HepG2 (cell line): ENCODE results near the gene MIEF2. TPM values are rescaled to one million over a fixed set of nuclear protein-coding genes. Genes with fewer than 3 reads are reported as not detected.

ENCODE experiments used
- ATAC-seq: fragments of 200-7000 bp; cut with Tn5 transposase; 3 replicates; pipeline ENCODE4 v1.9.1; 2020; ENCODE audit warnings: mild to moderate bottlenecking, moderate library complexity
- BruUV-seq: library from RNA; stranded (reverse); fragments of 400-500 nt; replicated peaks from 2 replicates; lab custom pipeline; 2021; lab: Mats Ljungman, UMichigan
- CTCF ChIA-PET: fragments of 300-600 bp; formaldehyde crosslinking; extraction: SDS; loops from one replicate; lab custom pipeline; 2021; ENCODE audit warnings: low total read pairs, inconsistent platforms, low intra/inter-chr PET ratio; lab: Yijun Ruan, JAX
- POLR2A ChIA-PET: fragments of 350-600 bp; sonication (Branson Sonifier 250); formaldehyde crosslinking; loops from one replicate; lab custom pipeline; 2020; ENCODE audit warnings: antibody characterized with exemption, inconsistent platforms; lab: Yijun Ruan, JAX
- DNase-seq: peaks from one replicate; pipeline ENCODE4 v3.0.0-alpha.2; 2015; ENCODE audit warnings: low spot score
- FAIRE-seq: peaks from 3 replicates; lab custom pipeline; 2011; peaks lifted over from hg19 to GRCh38; lab: Jason Lieb, UNC
- H2AFZ ChIP-seq: one replicate; pipeline ENCODE4 v1.6.1; 2011; ENCODE audit warnings: low read length, inconsistent platforms
- H3K27ac ChIP-seq: fragments of 300-600 bp; 3 replicates; pipeline ENCODE4 v1.8.0; 2011; ENCODE audit warnings: mixed run types, mild to moderate bottlenecking, mixed read lengths, low read length, inconsistent platforms; ENCODE audit not compliant: insufficient read depth; ENCODE audit errors: extremely low read length
- H3K27me3 ChIP-seq, 2 experiments: fragments of 200-600 bp in 1 of 2; 2 replicates in 1 of 2; 3 replicates in 1 of 2; pipeline versions ENCODE4 v1.6.0 to v1.8.0; 2011; ENCODE audit warnings: low read length in 2 of 2, mild to moderate bottlenecking in 2 of 2, moderate library complexity in 2 of 2, inconsistent platforms in 1 of 2; ENCODE audit not compliant: insufficient read depth in 2 of 2, control insufficient read depth in 1 of 2
- H3K36me3 ChIP-seq, 2 experiments: fragments of 200-600 bp in 1 of 2; replicated peaks in 1 of 2; 2 replicates in 1 of 2; 3 replicates in 1 of 2; pipeline versions ENCODE4 v1.5.1 to v1.8.0; 2011; ENCODE audit warnings: low read length in 2 of 2, inconsistent platforms in 1 of 2; ENCODE audit not compliant: insufficient read depth in 2 of 2, control insufficient read depth in 1 of 2
- H3K4me1 ChIP-seq: 2 replicates; pipeline ENCODE4 v1.5.1; 2012; ENCODE audit warnings: low read length, inconsistent platforms; ENCODE audit not compliant: insufficient read depth
- H3K4me2 ChIP-seq: 2 replicates; pipeline ENCODE4 v1.6.0; 2011; ENCODE audit warnings: low read depth, low read length, inconsistent platforms
- H3K4me3 ChIP-seq, 3 experiments: fragments of 200-600 bp in 1 of 3; sonication (generic), shearing (Covaris generic) in 1 of 3; replicated peaks in 1 of 3; 2 replicates each; pipeline ENCODE4 v1.5.1; 2011 to 2016; ENCODE audit warnings: low read length in 3 of 3, inconsistent platforms in 2 of 3, low read depth in 2 of 3, mild to moderate bottlenecking in 2 of 3, control low read depth in 1 of 3, mixed read lengths in 1 of 3; ENCODE audit not compliant: insufficient read depth in 1 of 3
- H3K79me2 ChIP-seq: one replicate; pipeline ENCODE4 v1.6.1; 2011; ENCODE audit warnings: low read length, inconsistent platforms; ENCODE audit not compliant: insufficient read depth
- H3K9ac ChIP-seq: 2 replicates; pipeline ENCODE4 v1.6.0; 2011; ENCODE audit warnings: mild to moderate bottlenecking, low read depth, low read length, inconsistent platforms; ENCODE audit not compliant: insufficient read depth
- H3K9me3 ChIP-seq: 2 replicates; pipeline ENCODE4 v1.5.1; 2012; ENCODE audit warnings: mild to moderate bottlenecking, low read length
- H4K20me1 ChIP-seq: 2 replicates; pipeline ENCODE4 v1.6.0; 2011; ENCODE audit warnings: inconsistent platforms, mild to moderate bottlenecking, low read length, moderate library complexity; ENCODE audit not compliant: insufficient read depth
- ARID5B ChIP-seq: IDR thresholded peaks from 2 replicates; pipeline ENCODE4 v1.4.0; 2020; ENCODE audit warnings: mild to moderate bottlenecking, missing genetic modification reagents
- BCL3 ChIP-seq: sonication (generic); formaldehyde crosslinking; IDR thresholded peaks from 2 replicates; pipeline ENCODE4 v1.5.1; 2020; ENCODE audit warnings: mild to moderate bottlenecking, missing genetic modification reagents, moderate library complexity
- EED ChIP-seq: sonication (generic); formaldehyde crosslinking; IDR thresholded peaks from 2 replicates; pipeline ENCODE4 v1.5.0; 2020; ENCODE audit warnings: mild to moderate bottlenecking, missing genetic modification reagents
- GPBP1L1 ChIP-seq: sonication (generic); formaldehyde crosslinking; IDR thresholded peaks from 2 replicates; pipeline ENCODE4 v1.5.0; 2020; ENCODE audit warnings: mild to moderate bottlenecking, missing genetic modification reagents
- MAX ChIP-seq: IDR thresholded peaks from 2 replicates; pipeline ENCODE4 v1.6.1; 2012; ENCODE audit warnings: inconsistent platforms
- RNF2 ChIP-seq: fragments of 450-650 bp; conservative IDR thresholded peaks from 2 replicates; pipeline ENCODE4 v1.6.1; 2016; ENCODE audit warnings: low read depth
- SRF ChIP-seq: IDR thresholded peaks from 2 replicates; pipeline ENCODE4 v1.6.1; 2011; ENCODE audit warnings: mild to moderate bottlenecking, low read depth, low read length, moderate library complexity
- TCF12 ChIP-seq, 2 experiments: fragments of 450-650 bp in 1 of 2; sonication (generic) in 1 of 2; formaldehyde crosslinking in 1 of 2; IDR thresholded peaks; 2 replicates each; pipeline versions ENCODE4 v1.6.1 to v1.8.0; 2017 to 2022; ENCODE audit warnings: antibody characterized with exemption in 1 of 2, mild to moderate bottlenecking in 1 of 2, missing genetic modification reagents in 1 of 2, moderate library complexity in 1 of 2
- XRCC5 ChIP-seq: fragments of 200-400 bp; formaldehyde crosslinking; optimal IDR thresholded peaks from 2 replicates; pipeline ENCODE3; 2017; ENCODE audit warnings: mild to moderate bottlenecking, low read length
- YEATS4 ChIP-seq: sonication (generic); formaldehyde crosslinking; IDR thresholded peaks from 2 replicates; pipeline ENCODE4 v1.4.0; 2020; ENCODE audit warnings: missing genetic modification reagents, borderline replicate concordance
- YY1 ChIP-seq: IDR thresholded peaks from 2 replicates; pipeline ENCODE4 v1.6.1; 2011; ENCODE audit warnings: low read length, low read depth, moderate library complexity, mild to moderate bottlenecking; ENCODE audit not compliant: insufficient read depth, insufficient replicate concordance
- ZBTB38 ChIP-seq: sonication (generic); formaldehyde crosslinking; IDR thresholded peaks from 2 replicates; pipeline ENCODE4 v1.5.1; 2020; ENCODE audit warnings: mild to moderate bottlenecking, missing genetic modification reagents
- ZBTB42 ChIP-seq: sonication (generic); formaldehyde crosslinking; IDR thresholded peaks from 2 replicates; pipeline ENCODE4 v1.5.0; 2020; ENCODE audit warnings: mild to moderate bottlenecking, missing genetic modification reagents
- ZMYM4 ChIP-seq: sonication (generic); formaldehyde crosslinking; IDR thresholded peaks from 2 replicates; pipeline ENCODE4 v1.8.1; 2023; ENCODE audit warnings: mild to moderate bottlenecking, missing genetic modification reagents
- ZNF124 ChIP-seq: sonication (generic); formaldehyde crosslinking; IDR thresholded peaks from 2 replicates; pipeline ENCODE4 v1.4.0; 2020; ENCODE audit warnings: missing genetic modification reagents
- ZNF253 ChIP-seq: sonication (generic); formaldehyde crosslinking; IDR thresholded peaks from 2 replicates; pipeline ENCODE4 v1.8.0; 2022; ENCODE audit warnings: mild to moderate bottlenecking, missing genetic modification reagents, borderline replicate concordance
- ZNF414 ChIP-seq: sonication (generic); formaldehyde crosslinking; IDR thresholded peaks from 2 replicates; pipeline ENCODE4 v1.5.0; 2020; ENCODE audit warnings: missing genetic modification reagents
- ZNF773 ChIP-seq: sonication (generic); formaldehyde crosslinking; IDR thresholded peaks from 2 replicates; pipeline ENCODE4 v1.4.0; 2020; ENCODE audit warnings: missing genetic modification reagents, borderline replicate concordance
- WGBS: methylation state at CpG from one replicate; pipeline ENCODE4 v1.1.6; 2017; ENCODE audit warnings: low lambda C conversion rate; 5-methylcytosine and 5-hydroxymethylcytosine counted together
- in situ Hi-C: cut with HindIII; loops from 2 replicates; pipeline ENCODE4 v1.10.0; 2017; ENCODE audit warnings: low pct_unique_long_range_greater_than_20kb; ENCODE audit not compliant: extremely low pct_ligation_motif_present
- intact Hi-C: fragments of 100-400 bp; cut with micrococcal nuclease; formaldehyde crosslinking; loops from one replicate; pipeline ENCODE4 v1.10.0; 2022; ENCODE audit not compliant: unreplicated experiment
- polyA plus RNA-seq, 8 experiments: library from polyadenylated mRNA; depleted of rRNA in 3 of 8; stranded (reverse) in 7 of 8; unstranded in 1 of 8; fragments of >200 nt; fragmentation: Illumina TruSeq in 4 of 8; extraction: Trizol in 4 of 8; gene quantifications; 2 replicates each; pipeline versions ENCODE4 v1.2.1 to v1.2.3, GENCODE V29; 2011 to 2016; ENCODE audit warnings: low read depth in 4 of 8, missing spikeins in 1 of 8, mixed read lengths in 1 of 8; ENCODE audit not compliant: insufficient read depth in 1 of 8
- total RNA-seq, 5 experiments: library from RNA; depleted of rRNA; stranded (reverse); fragments of >200 nt; fragmentation: Illumina TruSeq; extraction: Trizol; gene quantifications; 2 replicates each; pipeline ENCODE4 v1.2.3, GENCODE V29; 2016; ENCODE audit warnings: low read depth in 1 of 5

The MIEF2 gene
- total and polyA plus RNA-seq, 2 of the 13 experiments (the other 11 are each of a cell fraction or from before 2014, with no cell fraction given) = 6.0 to 8.0 TPM

- intact Hi-C loops = no loop called here
- ATAC-seq = peak; percentile 23
- TF ChIP-seq ZBTB42 (no peak), ZMYM4 (CRISPR knock-in tag) (0 out of 2 replicates have a peak, but pooled peaks have one; percentile 15), ZNF124 (CRISPR knock-in tag) (no peak), GPBP1L1 (CRISPR knock-in tag) (no peak), TCF12 (IDR thresholded peaks at IDR 0.05) (no peak), TCF12 (CRISPR knock-in tag; IDR thresholded peaks at IDR 0.05) (no peak), EED (CRISPR knock-in tag) (no peak; the same call in 1 of the 2 replicates), XRCC5 (no peak), ARID5B (no peak), SRF (no peak), MAX (no peak), YY1 (no peak), RNF2 (no peak), ZNF414 (CRISPR knock-in tag) (0 out of 2 replicates have a peak, but pooled peaks have one; percentile 37), ZNF253 (CRISPR knock-in tag) (no peak), YEATS4 (CRISPR knock-in tag) (no peak), ZBTB38 (0 out of 2 replicates have a peak, but pooled peaks have one; percentile 35), ZNF773 (CRISPR knock-in tag) (no peak), BCL3 (0 out of 2 replicates have a peak, but pooled peaks have one; percentile 7)
Measured at GRCh38 chr17:18224053-18224386, 36.4 kb upstream of the MIEF2 start.

More at GRCh38 chr17:18224053-18224386, 36.4 kb upstream of the MIEF2 start:
- Histone ChIP-seq H3K36me3 (no peaks in the 10 kb centered on the region), H3K4me2 (peak overlapping the region; percentile 100), H3K27me3 (peaks cover 0 to 3% of the 10 kb centered on the region in 2 experiments; a peak in 1 of 5 replicates), H4K20me1 (peaks cover 4% of the 10 kb centered on the region; the same call in 1 of the 2 replicates), H3K27ac (peak overlapping the region; percentile 60), H2AFZ (peak overlapping the region; percentile 48), H3K4me3 (peak overlapping the region; percentile 70 to 93 (median 86)), H3K4me1 (peaks cover 47% of the 10 kb centered on the region), H3K79me2 (peaks cover 14% of the 10 kb centered on the region), H3K9ac (peak overlapping the region; percentile 59), H3K9me3 (no peaks in the 10 kb centered on the region)
- BruUV-seq = TSS peak; percentile 91
- WGBS = 63% methylated on average over 2 of the region's 4 CpGs
- in situ Hi-C loops = loop anchor here (5.0 kb wide), 1 partner anchor 33 kb away; the partner anchor contains the start of gene FLII
- POLR2A ChIA-PET = interaction anchor here (0.6 to 3.2 kb wide), 9 partner anchors 8 to 139 kb away, joined by 3 to 29 read pairs (median 5); partner anchors contain the start of genes ALKBH5, MIEF2, SHMT1 and SMCR8
- FAIRE-seq (no peak), DNase-seq (no peak)
- CTCF ChIA-PET = no interaction called here
